GM23338 (cell line): ENCODE results near the gene SDHA. TPM values are rescaled to one million over a fixed set of nuclear protein-coding genes. Genes with fewer than 3 reads are reported as not detected.

Source experiments
- ATAC-seq: fragments of 200-7000 bp; cut with Tn5 transposase; 3 replicates; pipeline ENCODE4 v1.9.1; 2020
- DNase-seq: peaks from one replicate; pipeline ENCODE4 v3.0.0-alpha.2; 2015; ENCODE audit warnings: low spot score
- H2AFZ ChIP-seq: fragments of 200-600 bp; sonication (generic); 2 replicates; pipeline ENCODE4 v1.8.0; 2016; ENCODE audit warnings: antibody characterized with exemption, mild to moderate bottlenecking, moderate library complexity
- H3F3A ChIP-seq: fragments of 200-600 bp; sonication (generic); replicated peaks from 2 replicates; pipeline ENCODE4 v1.8.0; 2017; ENCODE audit warnings: antibody characterized with exemption, mixed run types, low read depth
- H3K27ac ChIP-seq: fragments of 200-600 bp; sonication (generic); 2 replicates; pipeline ENCODE4 v1.6.1; 2016; ENCODE audit warnings: low read depth
- H3K27me3 ChIP-seq: fragments of 200-600 bp; sonication (generic); 2 replicates; pipeline ENCODE4 v1.8.0; 2016; ENCODE audit warnings: mild to moderate bottlenecking, mixed run types, moderate library complexity; ENCODE audit not compliant: insufficient read depth
- H3K36me3 ChIP-seq: fragments of 200-600 bp; sonication (generic); 2 replicates; pipeline ENCODE4 v1.8.0; 2016; ENCODE audit warnings: mild to moderate bottlenecking; ENCODE audit not compliant: insufficient read depth
- H3K4me1 ChIP-seq: fragments of 200-600 bp; sonication (generic); 2 replicates; pipeline ENCODE4 v1.8.0; 2016; ENCODE audit warnings: mild to moderate bottlenecking, moderate library complexity; ENCODE audit not compliant: insufficient read depth
- H3K4me2 ChIP-seq: fragments of 200-600 bp; sonication (generic); 2 replicates; pipeline ENCODE4 v1.7.1; 2017; ENCODE audit warnings: mixed run types
- H3K4me3 ChIP-seq: fragments of 200-600 bp; sonication (generic); 2 replicates; pipeline ENCODE4 v1.6.1; 2016; ENCODE audit warnings: mixed run types
- H3K79me2 ChIP-seq: fragments of 200-600 bp; sonication (generic); replicated peaks from 2 replicates; pipeline ENCODE4 v1.8.0; 2017; ENCODE audit warnings: mild to moderate bottlenecking; ENCODE audit not compliant: insufficient read depth
- H3K9me2 ChIP-seq: fragments of 200-600 bp; sonication (generic); 2 replicates; pipeline ENCODE4 v1.8.0; 2017; ENCODE audit not compliant: insufficient read depth
- H4K20me1 ChIP-seq: fragments of 200-600 bp; sonication (generic); replicated peaks from 2 replicates; pipeline ENCODE4 v1.8.0; 2017; ENCODE audit warnings: mild to moderate bottlenecking; ENCODE audit not compliant: insufficient read depth
- H3K27ac Mint-ChIP-seq: 2 replicates; pipeline ENCODE4 v1.8.0; 2020; ENCODE audit warnings: inconsistent platforms, mild to moderate bottlenecking, moderate library complexity, mixed read lengths
- H3K27me3 Mint-ChIP-seq: 3 replicates; pipeline ENCODE4 v1.8.0; 2022; ENCODE audit warnings: low read depth, mild to moderate bottlenecking, moderate library complexity, mixed read lengths, inconsistent platforms; ENCODE audit not compliant: insufficient read depth, poor library complexity
- H3K36me3 Mint-ChIP-seq: 3 replicates; pipeline ENCODE4 v1.8.0; 2021; ENCODE audit warnings: low read depth, mild to moderate bottlenecking, inconsistent platforms, moderate library complexity, mixed read lengths
- H3K4me1 Mint-ChIP-seq: 3 replicates; pipeline ENCODE4 v1.8.0; 2020; ENCODE audit warnings: mild to moderate bottlenecking, inconsistent platforms, mixed read lengths
- H3K4me3 Mint-ChIP-seq: 3 replicates; pipeline ENCODE4 v1.8.0; 2021; ENCODE audit warnings: moderate library complexity, mild to moderate bottlenecking, inconsistent platforms, mixed read lengths
- H3K9me3 Mint-ChIP-seq: 3 replicates; pipeline ENCODE4 v1.8.0; 2020; ENCODE audit warnings: moderate library complexity, mild to moderate bottlenecking, inconsistent platforms, mixed read lengths
- polyA plus RNA-seq: library from polyadenylated mRNA; unstranded; fragments of >200 nt; fragmentation: Nextera tagmentation; extraction: Ambion mirVana; gene quantifications from 2 replicates; pipeline ENCODE4 v1.2.1, GENCODE V29; 2016
- total RNA-seq: library from RNA; depleted of rRNA; stranded (reverse); fragments of >200 nt; shearing (Covaris generic); gene quantifications from 2 replicates; pipeline ENCODE4 v1.2.3, GENCODE V29; 2014
- TF ChIP-seq, protein P1 (sequence below), 2 experiments: fragments of 200-600 bp in 1 of 2; sonication (generic) in 1 of 2; conservative IDR thresholded peaks; 2 replicates each; pipeline versions ENCODE4 v1.5.1 to v1.6.1; 2016 to 2017; ENCODE audit warnings: antibody characterized with exemption in 2 of 2, low read depth in 2 of 2, mild to moderate bottlenecking in 2 of 2, moderate library complexity in 1 of 2
- TF ChIP-seq, protein P2 (sequence below): IDR thresholded peaks from 2 replicates; pipeline ENCODE4 v1.6.1; 2016; ENCODE audit warnings: antibody characterized with exemption

The SDHA gene
- total and polyA plus RNA-seq, 2 experiments from 2014 or later, result 62.2 to 70.6 TPM

DNA sequence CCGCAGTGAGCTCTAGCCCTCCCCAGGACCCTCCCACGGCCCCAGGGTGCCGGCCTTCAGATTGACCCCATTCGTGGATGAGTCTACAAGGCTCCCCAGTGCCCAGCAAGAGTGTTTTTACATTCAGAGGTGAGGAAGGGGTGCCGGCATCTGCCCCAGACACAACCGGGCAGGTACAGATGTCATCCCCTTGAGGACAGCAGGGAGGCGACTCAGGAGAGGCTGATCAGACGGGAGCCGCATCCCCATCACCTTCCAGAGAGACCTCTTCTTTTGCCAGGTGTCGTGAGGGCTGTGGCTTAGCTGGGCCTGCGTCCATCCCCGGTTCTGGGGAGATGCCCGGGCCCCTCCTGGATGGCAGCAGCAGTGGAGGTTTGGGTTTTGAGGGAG, 31.1 kb upstream of the SDHA start:
- peaks cover 16% of the 10 kb centered on the region for H3K4me1 Mint-ChIP-seq
- Histone ChIP-seq H3K27ac (no peak overlapping the region), H3K36me3 (peaks cover 3% of the 10 kb centered on the region; the same call in 1 of the 2 replicates), H3K27me3 (no peaks in the 10 kb centered on the region), H3K4me1 (no peaks in the 10 kb centered on the region; the same call in 1 of the 2 replicates), H3K4me3 (no peak overlapping the region), H3F3A (0 out of 2 replicates have a peak, but pooled peaks cover 2% of the 10 kb centered on the region), H3K4me2 (no peak overlapping the region), H3K9me2 (no peaks in the 10 kb centered on the region), H2AFZ (no peak overlapping the region), H3K79me2 (no peaks in the 10 kb centered on the region), H4K20me1 (no peaks in the 10 kb centered on the region; the same call in 1 of the 2 replicates)
- no peak overlapping the region for H3K4me3 Mint-ChIP-seq
- peaks cover 13% of the 10 kb centered on the region for H3K27me3 Mint-ChIP-seq
- no peak overlapping the region for H3K27ac Mint-ChIP-seq
- H3K36me3 Mint-ChIP-seq, result peaks cover 11% of the 10 kb centered on the region
- ATAC-seq (no peak), DNase-seq (no peak)
- H3K9me3 Mint-ChIP-seq, result no peaks in the 10 kb centered on the region; the same call in 2 of the 3 replicates
- TF ChIP-seq, protein P1, sequence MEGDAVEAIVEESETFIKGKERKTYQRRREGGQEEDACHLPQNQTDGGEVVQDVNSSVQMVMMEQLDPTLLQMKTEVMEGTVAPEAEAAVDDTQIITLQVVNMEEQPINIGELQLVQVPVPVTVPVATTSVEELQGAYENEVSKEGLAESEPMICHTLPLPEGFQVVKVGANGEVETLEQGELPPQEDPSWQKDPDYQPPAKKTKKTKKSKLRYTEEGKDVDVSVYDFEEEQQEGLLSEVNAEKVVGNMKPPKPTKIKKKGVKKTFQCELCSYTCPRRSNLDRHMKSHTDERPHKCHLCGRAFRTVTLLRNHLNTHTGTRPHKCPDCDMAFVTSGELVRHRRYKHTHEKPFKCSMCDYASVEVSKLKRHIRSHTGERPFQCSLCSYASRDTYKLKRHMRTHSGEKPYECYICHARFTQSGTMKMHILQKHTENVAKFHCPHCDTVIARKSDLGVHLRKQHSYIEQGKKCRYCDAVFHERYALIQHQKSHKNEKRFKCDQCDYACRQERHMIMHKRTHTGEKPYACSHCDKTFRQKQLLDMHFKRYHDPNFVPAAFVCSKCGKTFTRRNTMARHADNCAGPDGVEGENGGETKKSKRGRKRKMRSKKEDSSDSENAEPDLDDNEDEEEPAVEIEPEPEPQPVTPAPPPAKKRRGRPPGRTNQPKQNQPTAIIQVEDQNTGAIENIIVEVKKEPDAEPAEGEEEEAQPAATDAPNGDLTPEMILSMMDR (conservative IDR thresholded peaks at IDR 0.05; ENCODE audit: low read depth in 2 of 2), result no peak

DNA sequence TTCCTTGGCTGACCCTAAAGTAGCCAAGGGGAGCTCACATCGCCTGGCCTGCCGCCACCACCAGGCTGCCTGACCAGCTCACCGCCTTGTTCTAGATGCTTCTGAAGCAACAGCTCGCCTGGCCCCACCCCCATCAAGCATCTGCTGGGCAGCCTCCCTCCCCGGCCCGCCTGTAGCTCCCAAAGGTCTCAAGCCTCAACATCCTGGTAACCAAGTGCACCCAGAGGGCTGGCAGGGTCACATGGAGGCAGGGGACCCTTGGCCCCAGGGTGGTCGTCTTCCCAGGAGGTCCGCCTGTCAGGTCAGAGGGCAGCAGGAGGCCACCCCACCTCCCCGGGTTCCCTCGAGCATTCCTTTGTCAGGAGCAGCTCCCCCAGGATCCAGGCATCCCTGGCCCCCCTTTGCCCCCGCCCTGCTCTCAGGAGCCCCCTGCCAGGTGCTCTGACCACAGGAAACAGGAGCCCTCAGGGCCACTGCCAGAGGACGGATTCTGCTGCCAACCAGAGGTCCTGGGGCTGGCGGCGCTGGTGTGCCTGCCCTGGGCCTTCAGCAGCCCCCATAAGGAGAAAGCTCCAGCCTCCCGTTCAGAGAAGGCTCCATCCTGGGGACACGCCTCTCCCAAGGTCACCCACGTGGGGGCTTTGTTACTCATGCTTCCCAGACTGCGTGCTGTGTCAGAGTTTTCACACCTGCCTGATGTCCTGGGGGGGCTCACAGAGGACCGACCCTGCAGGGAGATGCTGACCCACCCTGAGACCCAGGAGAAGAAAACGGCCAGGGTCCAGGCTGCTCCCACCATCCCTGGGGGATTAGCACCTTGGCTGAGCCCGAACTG, 30.3 kb upstream of the SDHA start:
- Histone ChIP-seq H3K9me2 (no peaks in the 10 kb centered on the region), H3K27ac (no peak overlapping the region), H3K4me1 (no peaks in the 10 kb centered on the region; the same call in 1 of the 2 replicates), H3K36me3 (no peaks in the 10 kb centered on the region), H3F3A (0 out of 2 replicates have a peak, but pooled peaks cover 2% of the 10 kb centered on the region), H3K27me3 (no peaks in the 10 kb centered on the region), H3K4me2 (no peak overlapping the region), H3K4me3 (no peak overlapping the region), H4K20me1 (no peaks in the 10 kb centered on the region; the same call in 1 of the 2 replicates), H3K79me2 (no peaks in the 10 kb centered on the region), H2AFZ (no peak overlapping the region)
- H3K27me3 Mint-ChIP-seq, result peaks cover 13% of the 10 kb centered on the region
- H3K4me1 Mint-ChIP-seq, result peaks cover 16% of the 10 kb centered on the region
- ATAC-seq (peak; percentile 1; the same call in 2 of the 3 replicates), DNase-seq (no peak)
- H3K27ac Mint-ChIP-seq, result no peak overlapping the region
- peaks cover 4% of the 10 kb centered on the region; the same call in 2 of the 3 replicates for H3K36me3 Mint-ChIP-seq
- H3K9me3 Mint-ChIP-seq, result no peaks in the 10 kb centered on the region; the same call in 2 of the 3 replicates
- H3K4me3 Mint-ChIP-seq, result peak overlapping the region; percentile 16; the same call in 1 of the 3 replicates
- TF ChIP-seq, protein P2, sequence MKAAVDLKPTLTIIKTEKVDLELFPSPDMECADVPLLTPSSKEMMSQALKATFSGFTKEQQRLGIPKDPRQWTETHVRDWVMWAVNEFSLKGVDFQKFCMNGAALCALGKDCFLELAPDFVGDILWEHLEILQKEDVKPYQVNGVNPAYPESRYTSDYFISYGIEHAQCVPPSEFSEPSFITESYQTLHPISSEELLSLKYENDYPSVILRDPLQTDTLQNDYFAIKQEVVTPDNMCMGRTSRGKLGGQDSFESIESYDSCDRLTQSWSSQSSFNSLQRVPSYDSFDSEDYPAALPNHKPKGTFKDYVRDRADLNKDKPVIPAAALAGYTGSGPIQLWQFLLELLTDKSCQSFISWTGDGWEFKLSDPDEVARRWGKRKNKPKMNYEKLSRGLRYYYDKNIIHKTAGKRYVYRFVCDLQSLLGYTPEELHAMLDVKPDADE, result no peak
